Adrenal gland (tissue), 5 donors: ENCODE results near the gene PDGFRB.

Experiments used
- POLR2A ChIP-seq, 2 donors: fragments of 450-650 bp; IDR thresholded peaks; one replicate each; pipeline ENCODE4 v1.6.1; 2017; ENCODE audit warnings: antibody characterized with exemption in 2 of 2, mild to moderate bottlenecking in 2 of 2, moderate library complexity in 1 of 2
- TF ChIP-seq, protein P1 (sequence below), 6 experiments: fragments of 450-650 bp in 4 of 6; fragments of 200-600 bp in 2 of 6; sonication (generic) in 1 of 6; IDR thresholded peaks; 1 replicate in 5 of 6; 2 replicates in 1 of 6; pipeline versions ENCODE4 v1.5.1 to v1.8.0; 2016 to 2021; ENCODE audit warnings: antibody characterized with exemption in 6 of 6, mild to moderate bottlenecking in 2 of 6, moderate library complexity in 1 of 6
- donor health status: DM: no; HTN: no; CAD: no.

DNA sequence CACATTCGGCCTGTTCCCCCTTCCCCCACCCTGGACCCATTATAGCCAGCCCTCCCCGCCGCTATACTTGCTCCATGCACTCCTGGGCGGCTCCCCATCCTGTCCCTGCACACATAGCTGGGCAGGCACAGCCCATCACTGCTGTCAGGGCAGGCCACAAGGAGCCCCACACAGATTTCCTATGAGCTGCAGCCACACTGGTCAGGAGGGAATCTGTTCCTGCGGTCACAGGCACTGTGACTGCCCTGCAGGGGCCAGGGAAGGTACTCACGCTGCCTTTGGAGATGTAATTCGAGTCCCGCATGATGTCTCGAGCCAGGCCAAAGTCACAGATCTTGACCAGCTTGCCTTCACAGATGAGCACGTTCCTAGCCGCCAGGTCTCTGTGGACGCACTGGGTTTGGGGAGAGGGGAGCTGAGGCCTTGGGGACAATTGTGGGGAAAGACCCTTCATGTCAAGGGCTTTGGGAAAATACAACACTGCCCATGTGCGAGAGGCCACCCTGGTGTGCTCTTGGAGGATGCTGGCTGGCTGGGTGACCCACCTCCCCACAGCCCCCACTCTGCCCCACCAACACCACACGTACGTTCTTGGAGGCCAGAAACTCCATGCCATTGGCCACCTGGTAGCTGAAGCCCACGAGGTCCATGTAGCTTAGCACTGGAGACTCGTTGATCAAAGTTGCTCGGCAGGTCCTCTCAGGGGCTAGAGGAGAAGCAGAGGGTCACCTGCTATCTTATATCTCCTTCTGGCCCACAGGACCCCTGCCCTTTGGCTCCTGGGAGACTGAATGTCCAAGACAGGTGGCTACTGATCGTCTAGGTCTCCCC, 34.8 kb downstream of the PDGFRB start:
- TF ChIP-seq, protein P1, sequence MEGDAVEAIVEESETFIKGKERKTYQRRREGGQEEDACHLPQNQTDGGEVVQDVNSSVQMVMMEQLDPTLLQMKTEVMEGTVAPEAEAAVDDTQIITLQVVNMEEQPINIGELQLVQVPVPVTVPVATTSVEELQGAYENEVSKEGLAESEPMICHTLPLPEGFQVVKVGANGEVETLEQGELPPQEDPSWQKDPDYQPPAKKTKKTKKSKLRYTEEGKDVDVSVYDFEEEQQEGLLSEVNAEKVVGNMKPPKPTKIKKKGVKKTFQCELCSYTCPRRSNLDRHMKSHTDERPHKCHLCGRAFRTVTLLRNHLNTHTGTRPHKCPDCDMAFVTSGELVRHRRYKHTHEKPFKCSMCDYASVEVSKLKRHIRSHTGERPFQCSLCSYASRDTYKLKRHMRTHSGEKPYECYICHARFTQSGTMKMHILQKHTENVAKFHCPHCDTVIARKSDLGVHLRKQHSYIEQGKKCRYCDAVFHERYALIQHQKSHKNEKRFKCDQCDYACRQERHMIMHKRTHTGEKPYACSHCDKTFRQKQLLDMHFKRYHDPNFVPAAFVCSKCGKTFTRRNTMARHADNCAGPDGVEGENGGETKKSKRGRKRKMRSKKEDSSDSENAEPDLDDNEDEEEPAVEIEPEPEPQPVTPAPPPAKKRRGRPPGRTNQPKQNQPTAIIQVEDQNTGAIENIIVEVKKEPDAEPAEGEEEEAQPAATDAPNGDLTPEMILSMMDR (IDR thresholded peaks at IDR 0.05), result no peak
- no peak for TF ChIP-seq POLR2A (IDR thresholded peaks at IDR 0.05)
